ENCODE measurements around the gene CYP4B1. TPM values are rescaled to one million over a fixed set of nuclear protein-coding genes. Genes with fewer than 3 reads are reported as not detected.
"Not testable (repeated sequence)": the region's sequence is repeated elsewhere in the genome, so short reads cannot be mapped to it uniquely, and the experiment has no call there.

The CYP4B1 gene
- total RNA-seq, 1 experiment from 2014 or later: not detected

- Histone ChIP-seq H3K4me2 (ENCODE audit: insufficient read depth, insufficient read length, low read length) (no peak overlapping the region), H2BK15ac (ENCODE audit: low read depth, low read length) (no peak overlapping the region), H2BK5ac (ENCODE audit: insufficient read length, low read length) (no peak overlapping the region), H3K14ac (ENCODE audit: insufficient read depth, low read length) (no peak overlapping the region), H3K4ac (ENCODE audit: low read depth, low read length) (no peak overlapping the region), H3K79me1 (ENCODE audit: insufficient read depth, low read depth, low read length, poor library complexity, severe bottlenecking) (no peaks in the 10 kb centered on the region), H2BK12ac (ENCODE audit: insufficient read length, low read depth, low read length) (no peak overlapping the region), H2AK5ac (ENCODE audit: insufficient read length, low read length) (no peak overlapping the region), H4K91ac (ENCODE audit: insufficient read length, low read depth, low read length) (no peak overlapping the region), H4K20me1 (ENCODE audit: control insufficient read depth, insufficient read depth, insufficient read length) (no peaks in the 10 kb centered on the region), H3K23me2 (ENCODE audit: insufficient read length, low read depth, low read length, poor library complexity, severe bottlenecking) (no peaks in the 10 kb centered on the region), H3K4me1 (ENCODE audit: insufficient read depth, low read length) (peaks cover 9% of the 10 kb centered on the region; the same call in 1 of the 2 replicates), H3K23ac (ENCODE audit: insufficient read length, low read depth, low read length) (no peak overlapping the region), H4K5ac (ENCODE audit: insufficient read length, low read depth, low read length) (no peak overlapping the region), H2BK120ac (ENCODE audit: low read depth, low read length, poor library complexity, severe bottlenecking) (no peak overlapping the region), H2BK20ac (ENCODE audit: low read depth, low read length, poor library complexity, severe bottlenecking) (no peak overlapping the region), H3K9ac (ENCODE audit: extremely low read depth, insufficient read length, low read length) (no peak overlapping the region), H3K9me3 (ENCODE audit: control insufficient read depth, low read depth, low read length) (no peaks in the 10 kb centered on the region), H3K27ac (ENCODE audit: insufficient read length, low read depth, low read length) (no peak overlapping the region), H3K56ac (ENCODE audit: insufficient read length, low read depth, low read length) (no peak overlapping the region), H4K8ac (replicated peaks; ENCODE audit: insufficient read length, low read depth, low read length) (no peak overlapping the region), H3K27me3 (ENCODE audit: insufficient read depth, low read length) (no peaks in the 10 kb centered on the region), H3T11ph (ENCODE audit: low read length) (no peak overlapping the region), H3K79me2 (ENCODE audit: insufficient read depth, low read length) (no peaks in the 10 kb centered on the region), H3K18ac (ENCODE audit: insufficient read length, low read depth, low read length) (no peak overlapping the region), H2AFZ (ENCODE audit: low read length) (no peak overlapping the region)
- peaks cover 9% of the 10 kb centered on the region for H3K27me3 Mint-ChIP-seq (ENCODE audit: low read depth)
- H3K4me1 Mint-ChIP-seq: peaks cover 30 to 36% of the 10 kb centered on the region in 2 experiments
- DNase-seq: no peak
- TF ChIP-seq CTCF (conservative IDR thresholded peaks at IDR 0.05): no peak
- H3K36me3 Mint-ChIP-seq (ENCODE audit: insufficient read depth in 1 of 3, low read depth in 3 of 3): no peaks in the 10 kb centered on the region
- H3K27ac Mint-ChIP-seq: no peak overlapping the region
- H3K9me3 Mint-ChIP-seq: 0 out of 5 replicates have a peak, but pooled peaks cover 0 to 3% of the 10 kb centered on the region in 2 experiments
- no CpG with 5 or more reads among the region's 1 CpG for WGBS (ENCODE audit: extremely low coverage, insufficient read length, low lambda C conversion rate)
- no peak overlapping the region for H3K4me3 Mint-ChIP-seq
Measured at GRCh38 chr1:46753985-46754384, 44.9 kb upstream of the CYP4B1 start.

GRCh38 chr1:46754707-46755106 lies 44.1 kb upstream of the CYP4B1 start:
- not testable (repeated sequence) for H4K91ac ChIP-seq (ENCODE audit: insufficient read length, low read depth, low read length); H3K9ac ChIP-seq (ENCODE audit: extremely low read depth, insufficient read length, low read length); H4K20me1 ChIP-seq (ENCODE audit: control insufficient read depth, insufficient read depth, insufficient read length); H3K79me2 ChIP-seq (ENCODE audit: insufficient read depth, low read length); H3K4me3 Mint-ChIP-seq; H3K27me3 ChIP-seq (ENCODE audit: insufficient read depth, low read length); DNase-seq; H4K8ac ChIP-seq (replicated peaks; ENCODE audit: insufficient read length, low read depth, low read length); H3K36me3 Mint-ChIP-seq (ENCODE audit: insufficient read depth in 1 of 3, low read depth in 3 of 3); H3K18ac ChIP-seq (ENCODE audit: insufficient read length, low read depth, low read length); H3T11ph ChIP-seq (ENCODE audit: low read length); H3K23me2 ChIP-seq (ENCODE audit: insufficient read length, low read depth, low read length, poor library complexity, severe bottlenecking); H3K4me1 ChIP-seq (ENCODE audit: insufficient read depth, low read length); H2BK5ac ChIP-seq (ENCODE audit: insufficient read length, low read length); H3K23ac ChIP-seq (ENCODE audit: insufficient read length, low read depth, low read length); H2BK15ac ChIP-seq (ENCODE audit: low read depth, low read length); H2BK120ac ChIP-seq (ENCODE audit: low read depth, low read length, poor library complexity, severe bottlenecking); H3K27me3 Mint-ChIP-seq (ENCODE audit: low read depth); H3K56ac ChIP-seq (ENCODE audit: insufficient read length, low read depth, low read length); H3K27ac ChIP-seq (ENCODE audit: insufficient read length, low read depth, low read length); H3K4me2 ChIP-seq (ENCODE audit: insufficient read depth, insufficient read length, low read length); H2BK12ac ChIP-seq (ENCODE audit: insufficient read length, low read depth, low read length); H3K9me3 ChIP-seq (ENCODE audit: control insufficient read depth, low read depth, low read length); H2BK20ac ChIP-seq (ENCODE audit: low read depth, low read length, poor library complexity, severe bottlenecking); H3K27ac Mint-ChIP-seq; H4K5ac ChIP-seq (ENCODE audit: insufficient read length, low read depth, low read length); H3K79me1 ChIP-seq (ENCODE audit: insufficient read depth, low read depth, low read length, poor library complexity, severe bottlenecking); H2AFZ ChIP-seq (ENCODE audit: low read length); H3K14ac ChIP-seq (ENCODE audit: insufficient read depth, low read length); H3K4ac ChIP-seq (ENCODE audit: low read depth, low read length); H3K9me3 Mint-ChIP-seq; H2AK5ac ChIP-seq (ENCODE audit: insufficient read length, low read length)
- WGBS (ENCODE audit: extremely low coverage, insufficient read length, low lambda C conversion rate): no CpG with 5 or more reads among the region's 4 CpGs
- H3K4me1 Mint-ChIP-seq: peaks cover 30 to 36% of the 10 kb centered on the region in 2 experiments
